Measurements from ENCODE around the gene SORCS1.

DNA sequence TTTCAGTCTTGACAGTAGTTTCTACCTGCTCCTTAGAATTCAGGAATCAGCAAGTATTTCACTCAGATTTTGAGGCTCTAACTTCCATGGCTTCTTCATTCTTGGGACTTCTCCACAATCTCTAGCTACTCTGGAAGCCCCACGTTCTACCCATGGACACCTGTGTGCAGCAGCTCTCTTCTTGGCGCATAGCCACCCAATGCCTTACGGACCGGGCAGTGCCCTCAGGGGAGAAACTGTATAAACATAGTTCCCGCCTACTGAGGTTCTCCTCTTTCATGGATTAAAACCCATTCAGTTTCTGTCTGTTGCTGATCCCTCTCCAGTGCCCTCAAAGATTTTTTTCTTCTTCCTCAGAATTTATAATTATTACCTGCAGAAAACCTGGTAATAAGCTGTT, 177.1 kb downstream of the SORCS1 start:
- TF ChIP-seq EZH2 (IDR thresholded peaks at IDR 0.05; ENCODE audit: low read length) (no peak), CTCF (optimal IDR thresholded peaks at IDR 0.05 in 1 of 3, IDR thresholded peaks at IDR 0.05 in 1 of 3, conservative IDR thresholded peaks at IDR 0.05 in 1 of 3; ENCODE audit: extremely low read depth in 1 of 3, insufficient read depth in 2 of 3, low read length in 3 of 3) (no peak)

Measured in keratinocyte (primary cell).